ENCODE results near the gene ADGRD1. TPM values are rescaled to one million over a fixed set of nuclear protein-coding genes. Genes with fewer than 3 reads are reported as not detected.

The ADGRD1 gene
- polyA plus RNA-seq, 1 experiment: 68.5 TPM

GRCh38 chr12:130987151-130987931 lies 33.6 kb downstream of the ADGRD1 start:
- TF ChIP-seq CTCF (IDR thresholded peaks at IDR 0.05; ENCODE audit: insufficient read depth, low read depth, low read length): no peak
- no peak overlapping the region for H3K4me3 ChIP-seq (ENCODE audit: low read depth, low read length)
- no peaks in the 10 kb centered on the region for H3K27me3 ChIP-seq (ENCODE audit: control insufficient read depth, insufficient read depth, low read length)
- CTCF ChIA-PET: interaction anchor here (2.0 kb wide), 1 partner anchor 12 kb away, joined by 6 read pairs; no protein-coding TSS in a partner anchor
- peaks cover 3% of the 10 kb centered on the region; the same call in 1 of the 2 replicates for H3K36me3 ChIP-seq (ENCODE audit: control insufficient read depth, insufficient read depth, low read length)
- POLR2A ChIA-PET: no interaction called here
- DNase-seq (ENCODE audit: low read depth): no peak

- ChIA-PET POLR2A (no interaction called here), CTCF (no interaction called here)
- H3K27me3 ChIP-seq (ENCODE audit: control insufficient read depth, insufficient read depth, low read length): no peaks in the 10 kb centered on the region
- H3K36me3 ChIP-seq (ENCODE audit: control insufficient read depth, insufficient read depth, low read length): peaks cover 3% of the 10 kb centered on the region; the same call in 1 of the 2 replicates
- no peak overlapping the region for H3K4me3 ChIP-seq (ENCODE audit: low read depth, low read length)
- no peak for DNase-seq (ENCODE audit: low read depth)
- TF ChIP-seq CTCF (IDR thresholded peaks at IDR 0.05; ENCODE audit: insufficient read depth, low read depth, low read length): no peak
Measured at GRCh38 chr12:130988261-130988660, 34.6 kb downstream of the ADGRD1 start.

DNA sequence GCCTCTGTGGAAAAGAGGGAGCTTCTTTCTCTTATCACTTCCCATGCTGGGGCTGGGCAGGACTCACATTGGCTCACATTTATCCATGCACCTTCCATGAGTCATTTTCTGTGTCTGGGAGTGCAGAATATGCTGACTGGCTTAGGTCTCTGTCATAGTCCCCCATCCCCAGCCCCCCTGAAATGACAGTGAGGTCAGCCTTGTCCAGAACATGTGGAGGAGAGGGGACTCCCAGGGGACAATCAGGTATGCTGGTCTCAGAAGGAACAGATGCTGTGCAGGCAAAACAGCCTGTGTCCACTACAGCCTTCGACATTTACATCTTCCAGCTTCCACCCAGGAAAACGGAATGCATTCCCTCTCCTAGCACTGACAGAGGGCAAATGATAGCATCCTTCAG lies 35.0 kb downstream of the ADGRD1 start:
- TF ChIP-seq CTCF (IDR thresholded peaks at IDR 0.05; ENCODE audit: insufficient read depth, low read depth, low read length): no peak
- peaks cover 4% of the 10 kb centered on the region; the same call in 1 of the 2 replicates for H3K36me3 ChIP-seq (ENCODE audit: control insufficient read depth, insufficient read depth, low read length)
- CTCF ChIA-PET: no interaction called here
- DNase-seq (ENCODE audit: low read depth): no peak
- H3K4me3 ChIP-seq (ENCODE audit: low read depth, low read length): no peak overlapping the region
- POLR2A ChIA-PET: no interaction called here
- no peaks in the 10 kb centered on the region for H3K27me3 ChIP-seq (ENCODE audit: control insufficient read depth, insufficient read depth, low read length)

DNA sequence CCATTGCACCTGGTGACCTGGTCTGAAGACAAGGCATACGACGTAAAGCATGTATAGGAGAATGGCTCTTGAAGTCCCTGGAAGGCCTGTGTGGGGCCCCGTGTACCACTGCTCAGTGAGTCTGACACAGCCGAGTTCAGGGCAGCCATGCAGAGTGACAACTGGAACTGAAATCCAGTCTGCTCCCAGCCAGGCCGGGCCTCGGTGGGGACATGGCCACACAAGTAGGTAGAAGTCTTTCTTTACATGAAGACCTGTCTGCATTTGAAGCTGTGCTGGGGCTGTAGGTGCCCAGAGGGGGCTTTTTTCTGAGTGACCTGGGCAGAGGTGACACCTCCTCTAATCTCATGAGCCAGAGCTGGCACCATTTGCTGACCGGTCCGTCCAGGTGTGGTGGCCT lies 35.7 kb downstream of the ADGRD1 start:
- TF ChIP-seq CTCF (IDR thresholded peaks at IDR 0.05; ENCODE audit: insufficient read depth, low read depth, low read length): no peak
- no peak for DNase-seq (ENCODE audit: low read depth)
- CTCF ChIA-PET: interaction anchor here (1.3 kb wide), 1 partner anchor 73 kb away, joined by 3 read pairs; no protein-coding TSS in a partner anchor
- no peak overlapping the region for H3K4me3 ChIP-seq (ENCODE audit: low read depth, low read length)
- peaks cover 4% of the 10 kb centered on the region; the same call in 1 of the 2 replicates for H3K36me3 ChIP-seq (ENCODE audit: control insufficient read depth, insufficient read depth, low read length)
- POLR2A ChIA-PET: no interaction called here
- H3K27me3 ChIP-seq (ENCODE audit: control insufficient read depth, insufficient read depth, low read length): no peaks in the 10 kb centered on the region

DNA sequence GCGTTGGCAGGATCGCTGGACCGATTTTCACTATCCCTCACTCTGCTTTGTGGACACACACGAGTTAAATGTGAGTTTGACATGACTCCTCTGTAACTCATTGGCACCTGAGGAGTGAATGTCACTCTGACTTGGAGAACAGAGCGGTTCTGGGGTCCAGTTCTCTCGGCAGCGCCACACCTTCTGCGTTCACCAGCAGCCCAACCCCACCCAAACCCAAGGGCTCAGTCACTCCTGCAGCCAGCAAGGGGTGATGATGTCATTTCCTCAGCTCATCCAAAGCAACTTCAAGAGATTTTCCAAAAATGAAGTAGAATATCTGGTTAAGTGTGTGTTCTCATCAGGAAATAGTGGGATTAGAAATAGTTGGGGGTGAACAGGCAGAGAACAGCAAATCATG lies 36.3 kb downstream of the ADGRD1 start:
- DNase-seq (ENCODE audit: low read depth): no peak
- ChIA-PET POLR2A (no interaction called here), CTCF (interaction anchor here (1.3 kb wide), 1 partner anchor 73 kb away, joined by 3 read pairs; no protein-coding TSS in a partner anchor)
- H3K27me3 ChIP-seq (ENCODE audit: control insufficient read depth, insufficient read depth, low read length): no peaks in the 10 kb centered on the region
- peaks cover 4% of the 10 kb centered on the region; the same call in 1 of the 2 replicates for H3K36me3 ChIP-seq (ENCODE audit: control insufficient read depth, insufficient read depth, low read length)
- H3K4me3 ChIP-seq (ENCODE audit: low read depth, low read length): no peak overlapping the region
- TF ChIP-seq CTCF (IDR thresholded peaks at IDR 0.05; ENCODE audit: insufficient read depth, low read depth, low read length): no peak
